HG03064 (cell line): ENCODE measurements around the gene BCO1.

Experiments used
- ATAC-seq: cut with Tn5 transposase; IDR thresholded peaks from one replicate; pipeline ENCODE4 v1.9.1; 2021; ENCODE audit warnings: low read depth; ENCODE audit not compliant: unreplicated experiment

The BCO1 gene

DNA sequence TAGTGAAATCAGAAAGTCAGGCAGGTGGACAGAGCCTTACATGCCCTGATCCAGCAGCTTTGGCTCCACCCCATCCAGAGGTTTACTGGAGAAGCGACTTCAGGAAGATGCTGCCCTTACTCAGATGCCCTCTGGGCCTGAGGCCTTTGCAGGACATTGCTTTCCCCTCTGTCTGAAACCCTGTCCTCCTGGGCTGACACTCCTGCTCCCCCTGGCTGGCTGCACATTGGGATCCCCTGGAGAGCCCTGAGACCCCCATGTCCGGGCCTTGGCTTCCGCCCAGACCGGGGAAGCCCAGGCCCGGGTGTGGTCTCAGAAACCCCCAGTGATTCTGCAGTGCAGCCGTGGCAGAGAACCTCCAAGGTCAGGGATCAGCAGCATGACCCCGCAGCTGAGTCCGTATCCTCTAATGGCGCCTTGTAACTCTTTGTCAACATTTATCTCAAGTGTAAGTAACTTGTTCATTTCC is 36.6 kb downstream of the BCO1 start:
- ATAC-seq: no peak

DNA sequence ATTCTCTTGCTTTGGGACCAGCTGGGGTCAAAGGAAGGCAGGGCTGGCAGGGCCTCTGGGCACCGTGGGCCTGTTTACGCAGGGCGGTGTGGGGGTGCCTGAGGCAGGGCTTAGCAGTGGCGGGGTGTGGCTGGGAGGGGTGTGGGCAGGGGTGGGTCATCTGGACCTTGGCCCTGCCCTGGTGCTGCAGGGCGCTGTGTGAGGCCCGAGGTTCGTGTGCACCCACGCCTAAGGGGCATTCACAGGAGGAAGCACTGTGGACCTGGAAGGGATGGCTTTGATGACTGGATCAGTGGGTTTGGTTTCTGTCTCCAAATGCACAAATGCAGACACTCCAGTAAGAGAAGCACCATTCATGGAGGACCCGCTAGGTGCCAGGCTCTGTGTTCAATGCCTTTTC is 37.3 kb downstream of the BCO1 start:
- no peak for ATAC-seq

DNA sequence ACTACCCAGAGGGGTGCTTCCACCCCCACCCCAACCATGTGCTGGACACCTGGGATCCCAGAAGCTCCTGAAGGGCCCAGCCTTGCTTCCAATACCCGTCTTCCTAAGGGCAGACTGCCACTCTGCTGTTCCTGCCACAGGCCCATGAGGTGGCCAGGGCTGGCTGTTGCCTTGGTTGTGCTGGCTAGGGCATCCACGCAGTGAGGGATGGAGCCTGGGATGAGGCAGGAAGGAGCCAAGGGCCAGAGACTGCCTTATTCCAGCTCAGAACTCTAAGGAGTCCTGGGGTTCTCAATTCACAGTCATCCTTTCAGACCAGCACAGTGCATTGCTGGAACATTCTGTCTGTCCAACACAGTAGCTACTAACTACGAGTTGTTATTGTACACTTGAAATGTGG is 37.8 kb downstream of the BCO1 start:
- no peak for ATAC-seq

DNA sequence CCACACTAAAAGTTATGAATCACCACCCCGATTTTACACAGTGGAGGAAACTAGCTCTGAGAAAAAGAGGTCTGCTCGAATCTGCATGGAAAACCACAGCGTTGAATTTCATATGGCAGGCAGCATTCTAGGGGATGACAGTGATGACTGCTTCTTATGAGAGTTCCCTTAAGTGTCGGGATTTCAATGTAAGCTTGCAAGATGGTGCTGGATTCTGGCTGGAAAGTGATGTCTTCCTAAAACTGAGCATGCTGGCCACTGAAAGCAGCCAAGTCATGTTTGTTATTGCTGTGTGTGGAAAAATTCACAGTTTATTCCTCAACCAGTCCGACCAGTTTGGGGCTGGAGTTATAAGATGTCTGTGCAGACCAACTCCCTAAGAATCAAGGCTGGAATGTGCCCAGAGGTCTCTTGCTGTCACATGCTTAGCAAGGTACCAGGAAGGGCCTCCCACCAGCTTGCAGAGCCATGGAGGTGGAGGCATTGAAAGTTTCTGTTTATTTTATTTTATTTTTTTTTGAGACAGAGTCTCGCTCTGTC is 39.1 kb downstream of the BCO1 start:
- no peak for ATAC-seq

DNA sequence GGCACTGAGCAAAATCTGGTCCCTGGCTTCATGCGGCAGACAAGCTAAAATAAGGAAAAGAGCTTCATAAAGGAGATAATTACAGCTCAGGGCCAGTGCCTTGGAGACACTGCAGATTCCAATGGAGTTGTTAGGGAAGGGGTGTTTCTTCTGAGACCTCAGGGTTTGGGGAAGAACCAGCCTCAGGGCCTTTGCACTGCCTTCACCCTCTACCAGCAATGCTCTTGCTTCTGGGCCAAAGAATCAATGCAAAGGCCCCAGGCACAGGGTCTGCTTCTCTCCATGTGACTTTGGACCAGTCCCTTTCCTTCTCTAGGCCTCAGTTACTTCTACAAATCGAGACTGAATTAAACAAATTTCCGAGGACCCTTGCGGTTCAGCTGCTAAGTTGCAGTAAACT is 40.0 kb downstream of the BCO1 start:
- no peak for ATAC-seq

DNA sequence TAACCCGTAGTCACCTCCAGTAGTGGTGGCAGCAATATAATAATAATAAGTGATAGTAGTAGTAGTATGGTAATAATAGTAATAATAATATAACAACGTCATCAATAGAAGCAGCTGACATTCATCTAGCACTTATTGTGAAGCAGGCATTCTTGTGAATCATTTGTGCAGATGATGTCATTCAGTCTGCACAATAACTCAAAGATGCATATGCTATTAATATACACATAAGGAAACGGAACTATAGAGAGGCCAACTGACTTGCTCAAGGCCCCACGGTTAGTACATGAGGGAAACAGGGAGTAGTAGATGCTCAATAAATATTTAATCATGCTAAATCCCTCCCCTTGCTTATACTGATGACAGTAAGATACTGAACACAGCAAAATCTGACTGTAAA is 40.9 kb downstream of the BCO1 start:
- no peak for ATAC-seq

DNA sequence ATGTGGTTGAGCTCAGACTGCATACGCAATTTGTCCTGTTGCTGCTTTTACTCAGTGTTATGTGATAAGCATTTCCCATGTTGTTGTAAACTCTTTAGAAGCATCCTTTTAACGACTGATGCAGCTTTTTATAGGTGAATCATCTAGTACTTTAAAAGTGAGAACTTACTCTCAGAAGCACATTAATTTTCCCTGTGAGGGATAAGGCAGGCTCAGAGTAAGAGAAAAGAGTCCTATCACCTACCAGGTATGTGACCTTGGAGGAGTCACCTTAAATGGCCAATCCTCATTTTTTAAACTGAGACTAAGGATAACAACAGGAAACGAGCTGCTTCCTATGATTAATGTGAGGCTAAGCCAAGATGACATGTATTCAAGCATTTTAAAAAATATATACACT is 41.9 kb downstream of the BCO1 start:
- ATAC-seq: no peak

DNA sequence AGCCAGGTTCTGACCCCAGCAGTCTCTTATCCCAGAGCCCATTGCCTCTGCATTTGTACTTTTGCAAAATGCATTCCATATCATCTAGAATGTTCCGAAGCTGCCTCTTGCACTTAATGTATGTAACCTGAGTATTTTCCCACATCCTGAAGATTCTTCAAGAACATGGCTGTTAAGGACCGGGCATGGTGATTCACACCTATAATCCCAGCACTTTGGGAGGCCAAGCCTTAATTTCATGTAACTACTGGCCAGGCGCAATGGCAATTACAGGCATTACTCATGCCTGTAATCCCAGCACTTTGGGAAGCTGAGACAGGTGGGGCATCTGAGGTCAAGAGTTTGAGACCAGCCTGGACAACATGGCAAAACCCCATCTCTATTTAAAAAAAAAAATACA is 44.6 kb downstream of the BCO1 start:
- no peak for ATAC-seq

DNA sequence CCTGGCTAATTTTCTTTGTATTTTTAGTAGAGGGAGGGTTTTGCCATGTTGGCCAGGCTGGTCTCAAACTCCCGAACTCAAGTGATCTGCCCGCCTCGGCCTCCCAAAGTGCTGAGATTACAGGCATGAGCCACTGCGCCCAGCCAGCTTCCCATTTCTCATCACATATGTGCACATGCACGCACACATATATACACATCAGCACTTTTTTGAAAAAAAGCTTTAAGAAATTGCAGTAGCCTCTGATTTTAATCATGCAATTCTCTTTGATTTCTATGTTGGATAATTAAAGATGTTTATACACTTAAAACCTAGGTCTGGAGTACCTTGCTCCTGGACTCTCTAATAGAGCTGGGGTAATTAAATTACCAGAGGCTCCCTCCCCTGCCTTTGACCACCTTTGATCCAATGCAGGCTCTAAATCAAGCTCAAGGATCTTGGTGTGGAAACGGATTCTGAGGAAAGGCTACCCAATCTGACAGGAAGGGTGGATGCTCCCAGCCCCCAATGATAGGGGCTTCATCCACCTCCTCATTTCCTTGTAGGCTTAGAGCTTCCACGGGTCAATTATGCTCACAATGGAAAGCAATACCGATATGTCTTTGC is 46.6 kb downstream of the BCO1 start:
- no peak for ATAC-seq

DNA sequence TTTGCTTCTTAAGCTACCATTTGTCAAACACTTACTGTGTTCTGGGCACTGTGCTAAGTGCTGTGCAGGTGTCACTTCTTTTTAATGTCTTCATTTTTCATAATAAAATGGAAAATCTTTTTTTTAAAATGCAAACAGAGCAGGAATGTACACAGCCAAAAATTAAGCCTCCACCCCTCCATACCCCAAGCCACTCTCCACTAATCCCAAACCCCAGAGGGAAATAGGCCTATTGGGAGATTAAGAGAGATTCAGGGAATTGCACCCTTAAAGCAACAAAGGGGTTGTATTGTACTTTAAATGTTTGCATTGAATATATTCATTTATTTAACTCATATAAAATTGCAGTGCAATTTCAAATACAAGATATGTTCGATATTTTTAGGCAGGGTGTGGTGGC is 47.7 kb downstream of the BCO1 start:
- no peak for ATAC-seq

DNA sequence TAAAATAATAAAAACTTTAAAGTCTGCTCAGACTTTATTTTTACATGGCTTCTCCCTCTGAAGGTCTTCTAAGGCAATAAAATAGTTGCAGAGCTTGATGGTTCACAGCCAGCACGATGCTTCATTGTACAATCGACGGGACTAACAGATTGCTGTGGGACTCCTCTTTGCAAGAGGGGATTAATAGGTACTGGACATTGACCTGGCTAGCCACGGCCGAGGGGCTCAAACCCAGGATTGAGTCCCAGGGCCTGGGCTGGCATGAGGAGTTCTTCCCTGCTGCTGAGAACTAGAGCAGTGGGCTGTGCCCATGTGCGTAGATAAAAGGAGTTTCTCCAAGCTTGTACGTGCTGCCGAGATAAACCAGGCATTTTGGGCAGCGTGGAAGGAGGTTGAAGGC is 52.6 kb downstream of the BCO1 start:
- ATAC-seq: no peak

DNA sequence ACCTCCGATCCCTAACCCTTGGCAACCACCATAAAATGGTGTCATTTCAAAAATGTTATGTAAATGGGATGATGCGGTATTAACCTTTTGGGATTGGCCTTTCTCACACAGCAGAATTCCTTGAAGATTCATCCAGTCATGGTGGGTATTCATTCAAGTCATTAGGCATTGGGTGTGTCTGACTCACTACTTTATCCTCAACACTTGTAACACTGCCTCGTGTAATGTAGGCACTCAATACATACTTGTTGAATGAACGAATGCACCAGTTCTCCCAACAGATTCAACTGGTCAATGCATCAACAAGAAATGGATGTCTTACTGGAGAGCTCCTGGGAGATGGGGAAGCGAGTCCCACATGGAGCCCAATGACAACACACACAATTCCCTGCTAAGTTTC is 54.4 kb downstream of the BCO1 start:
- ATAC-seq: no peak

DNA sequence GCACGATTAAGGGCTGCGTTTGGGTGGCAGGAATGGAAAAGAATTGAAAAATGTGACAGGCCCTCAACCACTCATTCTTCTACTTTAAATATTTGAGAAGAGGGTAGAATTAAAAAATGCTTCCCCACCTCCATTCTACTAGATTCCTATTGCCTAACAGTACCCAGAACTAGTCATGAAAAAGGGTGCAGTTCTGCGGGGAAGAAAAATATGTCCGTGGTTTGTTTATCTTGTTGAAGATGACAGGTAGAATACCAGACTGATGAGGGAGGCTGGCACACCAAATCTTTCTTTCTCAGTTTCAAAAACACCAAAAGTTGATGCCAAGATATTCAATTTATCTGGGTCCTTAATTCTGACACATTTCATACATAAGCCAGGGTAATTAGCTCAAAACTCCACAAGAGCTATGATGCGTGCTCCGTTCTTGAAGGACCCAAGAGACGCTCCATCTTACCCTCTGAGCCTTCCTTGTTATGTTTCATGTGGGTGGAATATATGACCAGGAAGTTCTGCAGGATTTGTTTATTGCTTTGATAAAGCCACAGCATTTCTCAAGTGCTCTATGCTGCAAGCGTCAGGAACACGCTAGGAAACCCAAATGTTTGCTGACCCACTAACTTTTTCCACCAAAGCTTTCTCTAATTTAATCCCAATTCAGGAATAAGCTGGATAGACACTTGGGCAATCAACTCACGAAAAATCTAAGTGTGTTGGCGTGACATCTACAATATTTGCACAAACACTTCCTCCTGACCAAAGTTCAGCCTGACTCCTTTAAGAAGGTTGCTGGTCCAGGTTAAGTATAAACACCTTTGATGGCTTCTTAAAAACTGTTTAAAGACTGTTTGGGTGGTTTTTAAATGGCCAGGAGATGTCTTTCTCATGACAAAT is 55.7 kb downstream of the BCO1 start:
- ATAC-seq: no peak

DNA sequence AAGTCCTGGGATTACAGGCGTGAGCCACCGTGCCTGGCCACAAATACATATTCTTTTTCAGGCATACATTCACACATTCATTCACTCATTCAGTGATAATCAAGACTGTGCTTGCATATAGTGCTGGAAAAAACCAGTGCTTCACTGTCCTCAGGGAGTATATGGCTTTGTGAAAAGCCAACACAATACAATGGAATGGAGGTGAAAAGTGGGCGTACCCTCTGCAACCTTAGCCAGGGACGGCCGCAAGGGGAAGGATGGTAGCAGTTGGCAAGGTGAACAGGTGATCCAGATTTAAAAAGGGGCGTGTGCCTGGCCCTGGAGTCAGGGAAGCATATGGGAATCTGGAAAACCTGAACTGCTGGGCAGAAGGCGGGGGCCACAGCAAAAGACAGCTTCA is 58.1 kb downstream of the BCO1 start:
- no peak for ATAC-seq

DNA sequence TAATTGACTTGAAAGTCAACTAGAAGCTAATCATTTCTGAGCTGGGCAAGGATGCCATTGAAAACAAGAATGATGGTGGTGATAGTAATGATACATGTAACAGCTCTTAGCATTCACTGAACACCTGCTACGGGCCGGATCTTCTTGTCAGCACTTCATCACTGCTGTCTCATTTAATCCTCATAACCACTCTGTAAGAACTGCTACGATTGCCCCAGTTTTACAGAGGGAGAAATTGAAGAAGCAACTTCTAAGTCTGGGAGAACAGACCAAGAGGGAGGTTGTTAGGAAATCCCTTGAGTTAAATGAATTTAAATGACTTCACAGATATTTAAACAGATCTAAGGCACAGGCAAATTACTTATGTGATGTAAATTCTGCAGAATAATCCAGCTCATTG is 69.3 kb downstream of the BCO1 start:
- no peak for ATAC-seq

DNA sequence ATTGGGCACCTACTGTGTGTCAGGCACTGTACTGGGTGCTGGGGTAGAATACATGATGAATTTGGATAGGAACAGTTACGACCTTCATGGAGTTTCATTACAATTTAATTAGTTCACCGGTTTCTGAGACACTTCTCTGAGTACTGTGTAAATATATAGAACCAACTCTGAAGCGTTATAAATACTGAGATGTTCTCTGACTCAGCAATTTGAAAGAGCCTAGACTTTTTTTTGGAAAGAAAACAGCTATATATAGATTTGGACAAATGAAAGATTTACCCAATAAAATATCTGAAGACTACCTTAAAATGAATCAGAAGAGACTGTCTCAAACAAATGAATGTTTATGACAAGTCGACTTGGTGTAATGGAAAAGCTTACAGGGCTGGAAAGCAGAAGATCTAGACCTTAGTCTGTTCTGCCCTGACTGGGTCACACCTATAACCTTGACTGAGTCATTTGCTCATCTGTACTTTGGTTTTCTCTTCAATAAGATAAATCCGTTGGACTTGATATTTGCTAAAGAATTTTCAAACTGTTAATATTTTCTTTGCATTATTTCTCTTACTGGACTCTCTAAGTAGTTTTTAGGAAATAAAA is 71.7 kb downstream of the BCO1 start:
- ATAC-seq: no peak

DNA sequence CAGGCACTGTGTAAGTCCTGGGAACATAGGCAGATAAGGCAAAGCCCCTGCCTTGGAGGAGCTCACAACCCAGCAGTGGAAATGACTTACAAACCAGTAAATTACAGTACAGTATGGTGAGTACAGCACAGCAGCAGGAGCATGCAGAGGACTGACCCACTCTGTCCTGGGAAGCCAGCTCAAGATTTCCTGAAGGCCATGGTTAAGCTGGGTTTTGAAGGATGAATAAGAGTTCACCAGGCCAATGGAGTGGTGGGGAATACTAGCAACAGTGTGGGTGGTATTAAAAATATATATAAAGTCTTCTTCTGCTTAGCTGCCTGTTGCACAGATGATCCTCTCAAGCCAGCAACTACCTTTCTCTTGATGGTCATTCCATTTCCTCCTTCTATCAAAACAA is 73.3 kb downstream of the BCO1 start:
- ATAC-seq: no peak

DNA sequence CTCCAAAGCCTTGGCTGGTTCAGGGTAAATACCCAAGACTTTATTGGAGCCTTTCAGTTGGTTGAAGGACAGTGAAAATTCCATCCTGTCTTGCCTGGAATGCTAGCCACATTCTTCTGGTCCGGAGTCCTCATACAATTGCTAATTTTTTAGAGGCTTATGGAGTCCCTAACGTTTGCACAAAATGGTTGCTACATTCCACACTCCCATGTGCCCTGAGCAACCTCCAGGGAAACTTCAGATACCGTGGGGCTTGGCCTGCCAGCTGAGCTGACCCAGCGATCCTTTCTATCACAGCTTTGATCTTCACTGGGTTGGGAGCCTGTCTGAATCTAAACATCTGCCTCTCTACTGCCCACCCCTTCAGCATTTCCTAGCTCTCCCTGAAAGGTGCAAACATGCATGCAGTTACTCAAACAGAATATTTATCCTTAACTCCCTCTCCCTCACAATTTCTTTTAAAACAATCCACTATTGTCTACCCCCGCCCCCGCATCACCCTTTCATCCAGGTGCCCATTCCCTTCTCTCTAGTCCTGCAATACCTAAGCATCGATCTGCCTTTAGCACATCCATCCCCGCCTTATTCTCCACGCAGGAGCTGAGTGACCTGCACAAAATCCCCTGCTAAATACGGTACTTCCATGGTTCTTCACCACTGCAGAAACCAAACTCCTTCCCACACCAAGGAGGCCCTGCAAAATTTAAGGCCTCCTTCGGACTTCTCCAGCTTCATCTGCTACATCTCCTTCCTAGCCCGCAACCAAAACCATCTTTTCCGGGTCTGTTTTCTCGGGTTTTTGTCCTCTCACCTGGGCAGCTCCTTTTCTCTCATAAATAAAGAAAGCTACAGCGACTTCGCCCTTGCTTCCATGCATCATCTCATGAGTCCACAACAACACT is 75.5 kb downstream of the BCO1 start:
- ATAC-seq: no peak

DNA sequence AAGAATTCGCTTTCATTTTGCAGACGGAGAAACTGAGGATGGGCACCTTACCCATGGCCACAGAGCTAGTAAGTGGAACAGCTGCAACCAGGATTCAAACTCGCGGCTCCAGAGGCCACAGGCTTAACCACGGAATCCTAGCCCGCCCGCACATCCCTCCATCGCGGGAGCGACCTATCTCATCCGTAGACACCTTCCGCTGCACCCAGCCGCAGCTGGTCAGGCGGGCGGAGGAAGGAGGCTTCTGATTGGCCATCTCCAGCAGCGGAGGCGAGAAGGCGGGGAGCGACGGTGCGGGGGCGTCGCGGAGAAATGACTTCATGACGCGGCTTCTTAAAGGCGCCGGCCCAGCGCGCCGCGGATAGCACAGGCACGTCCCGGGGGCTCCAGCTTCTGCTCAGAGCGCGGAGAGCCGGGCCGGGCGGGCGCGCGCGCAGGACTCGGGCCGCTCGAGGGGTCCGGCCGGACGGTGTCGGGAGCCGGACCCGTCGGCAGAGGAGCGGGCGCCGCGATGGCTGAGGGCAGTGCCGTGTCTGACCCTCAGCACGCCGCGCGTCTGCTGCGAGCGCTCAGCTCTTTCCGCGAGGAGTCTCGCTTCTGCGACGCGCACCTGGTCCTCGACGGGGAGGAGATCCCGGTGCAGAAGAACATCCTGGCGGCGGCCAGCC is 76.2 kb downstream of the BCO1 start, which contains the start of gene GAN:
TSS of gene GAN (plus strand) at position 360 of the 668 bp plus-strand sequence. CDS start at position 512, 152 bp downstream.
- ATAC-seq: peak; percentile 90
